Trophoblast cell (in vitro differentiated cells and primary cell): ENCODE measurements around the gene UBE2D2. TPM values are rescaled to one million over a fixed set of nuclear protein-coding genes. Genes with fewer than 3 reads are reported as not detected.
A peak's percentile ranks its signal among the peaks of the same experiment; 100 is the strongest.
"Not testable (repeated sequence)": the region's sequence is repeated elsewhere in the genome, so short reads cannot be mapped to it uniquely, and the experiment has no call there.

ENCODE experiments used
- DNase-seq, 2 donors: peaks; one replicate each; pipeline ENCODE4 v3.0.0-alpha.2; 2016
- H2AFZ ChIP-seq: 2 replicates; pipeline ENCODE4 v1.6.1; 2013; ENCODE audit warnings: low read length, moderate library complexity, mild to moderate bottlenecking; ENCODE audit not compliant: insufficient read depth, poor library complexity
- H2AK5ac ChIP-seq: 2 replicates; pipeline ENCODE4 v1.6.1; 2013; ENCODE audit warnings: mild to moderate bottlenecking, low read length
- H2BK120ac ChIP-seq: 2 replicates; pipeline ENCODE4 v1.6.1; 2013; ENCODE audit warnings: low read length, mild to moderate bottlenecking, moderate library complexity; ENCODE audit not compliant: insufficient read depth, poor library complexity
- H2BK12ac ChIP-seq: 2 replicates; pipeline ENCODE4 v1.6.1; 2013; ENCODE audit warnings: mild to moderate bottlenecking, low read length, moderate library complexity
- H2BK5ac ChIP-seq: 2 replicates; pipeline ENCODE4 v1.6.1; 2013; ENCODE audit warnings: low read length, low read depth, moderate library complexity, mild to moderate bottlenecking; ENCODE audit not compliant: poor library complexity
- H3K14ac ChIP-seq: 2 replicates; pipeline ENCODE4 v1.6.1; 2013; ENCODE audit warnings: mild to moderate bottlenecking, low read length
- H3K18ac ChIP-seq: 2 replicates; pipeline ENCODE4 v1.6.1; 2013; ENCODE audit warnings: mild to moderate bottlenecking, low read length
- H3K23ac ChIP-seq: 2 replicates; pipeline ENCODE4 v1.6.1; 2013; ENCODE audit warnings: low read length
- H3K27ac ChIP-seq: 2 replicates; pipeline ENCODE4 v1.5.1; 2013; ENCODE audit warnings: low read depth, mild to moderate bottlenecking, inconsistent platforms, low read length, moderate library complexity
- H3K27me3 ChIP-seq: 2 replicates; pipeline ENCODE4 v1.6.1; 2013; ENCODE audit warnings: inconsistent platforms, mild to moderate bottlenecking, low read length, moderate library complexity; ENCODE audit not compliant: insufficient read depth
- H3K36me3 ChIP-seq, 2 experiments: 1 replicate in 1 of 2; 2 replicates in 1 of 2; pipeline ENCODE4 v1.6.1; 2013; ENCODE audit warnings: low read length in 2 of 2, mild to moderate bottlenecking in 2 of 2, moderate library complexity in 1 of 2; ENCODE audit not compliant: insufficient read depth in 2 of 2, control insufficient read depth in 1 of 2
- H3K4ac ChIP-seq: 2 replicates; pipeline ENCODE4 v1.6.1; 2013; ENCODE audit warnings: low read depth, mild to moderate bottlenecking, low read length, moderate library complexity
- H3K4me1 ChIP-seq, 2 experiments: 1 replicate in 1 of 2; 2 replicates in 1 of 2; pipeline ENCODE4 v1.6.1; 2013; ENCODE audit warnings: low read length in 2 of 2, mild to moderate bottlenecking in 2 of 2, moderate library complexity in 1 of 2; ENCODE audit not compliant: insufficient read depth in 2 of 2, control insufficient read depth in 1 of 2
- H3K4me2 ChIP-seq: 2 replicates; pipeline ENCODE4 v1.6.1; 2013; ENCODE audit warnings: inconsistent platforms, mild to moderate bottlenecking, low read length, moderate library complexity
- H3K4me3 ChIP-seq: 2 replicates; pipeline ENCODE4 v1.5.1; 2013; ENCODE audit warnings: mild to moderate bottlenecking, low read depth, low read length, inconsistent platforms
- H3K79me1 ChIP-seq: one replicate; pipeline ENCODE4 v1.6.1; 2013; ENCODE audit warnings: low read length
- H3K79me2 ChIP-seq: 2 replicates; pipeline ENCODE4 v1.6.1; 2013; ENCODE audit warnings: low read length, mild to moderate bottlenecking; ENCODE audit not compliant: control insufficient read depth, insufficient read depth, poor library complexity
- H3K9ac ChIP-seq: 2 replicates; pipeline ENCODE4 v1.6.1; 2013; ENCODE audit warnings: mild to moderate bottlenecking, low read length
- H3K9me3 ChIP-seq: 2 replicates; pipeline ENCODE4 v1.6.1; 2013; ENCODE audit warnings: low read depth, mild to moderate bottlenecking, control low read depth, inconsistent platforms, low read length; ENCODE audit not compliant: insufficient read depth
- H4K12ac ChIP-seq: 2 replicates; pipeline ENCODE4 v1.6.1; 2013; ENCODE audit warnings: low read depth, mild to moderate bottlenecking, low read length, moderate library complexity
- H4K8ac ChIP-seq: 2 replicates; pipeline ENCODE4 v1.6.1; 2013; ENCODE audit warnings: low read depth, mild to moderate bottlenecking, low read length, moderate library complexity
- H4K91ac ChIP-seq: one replicate; pipeline ENCODE4 v1.6.1; 2013; ENCODE audit warnings: low read depth, mild to moderate bottlenecking, low read length, moderate library complexity
- WGBS: extraction: QIAGEN DNeasy Blood & Tissue Kit; methylation state at CpG from one replicate; pipeline ENCODE4 v1.1.7; 2013; ENCODE audit warnings: missing lambda C conversion rate; ENCODE audit not compliant: insufficient read length, insufficient coverage; ENCODE audit errors: extremely low coverage; 5-methylcytosine and 5-hydroxymethylcytosine counted together
- polyA plus RNA-seq: library from polyadenylated mRNA; stranded (reverse); fragments of 200-250 nt; gene quantifications from 2 replicates; pipeline ENCODE4 v1.2.3, GENCODE V29; 2013

The UBE2D2 gene
- 113 and 115 TPM in 2 replicates for polyA plus RNA-seq

DNA sequence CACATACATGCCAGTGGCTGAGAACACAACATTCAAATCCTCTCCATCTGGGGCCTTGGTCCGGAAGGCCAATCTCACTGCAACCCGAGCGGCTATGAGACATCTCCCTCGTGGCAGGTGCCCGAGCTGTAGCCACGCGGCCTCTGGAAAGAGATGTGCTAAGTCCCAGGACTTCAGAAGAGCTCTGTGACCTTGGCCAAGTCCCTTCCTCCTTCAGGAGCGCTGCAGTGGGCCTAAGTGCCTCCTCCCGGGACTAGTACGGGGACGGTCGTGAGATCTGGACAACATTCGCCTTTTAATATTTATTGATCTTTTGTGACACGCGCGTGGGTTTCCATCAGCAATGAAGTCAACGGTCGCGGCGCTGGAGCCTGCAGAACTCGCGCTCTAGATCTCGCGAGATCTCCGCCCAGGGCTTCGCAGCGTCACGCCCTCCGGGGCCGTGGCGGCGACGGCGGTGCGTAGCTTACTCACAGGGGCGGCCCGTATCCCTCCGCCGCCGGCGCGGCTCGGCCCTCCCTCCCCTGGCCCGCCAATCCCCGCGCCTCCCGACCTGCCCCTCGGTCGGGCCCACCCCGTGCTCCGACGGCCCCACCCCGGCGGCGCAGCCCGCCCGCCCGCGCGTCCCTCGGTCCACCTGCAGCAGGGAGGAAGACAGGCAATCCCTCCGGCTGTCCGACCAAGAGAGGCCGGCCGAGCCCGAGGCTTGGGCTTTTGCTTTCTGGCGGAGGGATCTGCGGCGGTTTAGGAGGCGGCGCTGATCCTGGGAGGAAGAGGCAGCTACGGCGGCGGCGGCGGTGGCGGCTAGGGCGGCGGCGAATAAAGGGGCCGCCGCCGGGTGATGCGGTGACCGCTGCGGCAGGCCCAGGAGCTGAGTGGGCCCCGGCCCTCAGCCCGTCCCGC, at the start of gene UBE2D2:
UBE2D2 (plus strand) TSS at position 588 of the 903 bp plus-strand sequence. CDS start 453 bp downstream, outside the sequence.
- no CpG with 5 or more reads among the region's 89 CpGs for WGBS
- Histone ChIP-seq H2AFZ (peak within 1 kb of the TSS; percentile 96), H2BK120ac (peak within 1 kb of the TSS; percentile 71), H3K9me3 (no peaks in the 10 kb centered on the region), H3K36me3 (peaks cover 4 to 5% of the 10 kb centered on the region in 2 experiments), H3K4me3 (peak within 1 kb of the TSS; percentile 96), H3K18ac (peak within 1 kb of the TSS; percentile 93), H3K14ac (peak within 1 kb of the TSS; percentile 95), H3K4ac (peak within 1 kb of the TSS; percentile 90), H3K79me1 (peaks cover 14% of the 10 kb centered on the region), H4K12ac (peak within 1 kb of the TSS; percentile 98), H3K79me2 (peaks cover 24% of the 10 kb centered on the region), H3K27me3 (no peaks in the 10 kb centered on the region), H3K9ac (peak within 1 kb of the TSS; percentile 98), H4K8ac (peak within 1 kb of the TSS; percentile 99), H4K91ac (peak within 1 kb of the TSS; percentile 86), H3K4me2 (peak within 1 kb of the TSS; percentile 82), H2BK5ac (peak within 1 kb of the TSS; percentile 95), H3K27ac (peak within 1 kb of the TSS; percentile 91), H3K4me1 (peaks cover 0 to 6% of the 10 kb centered on the region in 2 experiments), H2AK5ac (peak within 1 kb of the TSS; percentile 77), H2BK12ac (peak within 1 kb of the TSS; percentile 29), H3K23ac (no peak within 1 kb of the TSS)
- peak; percentile 97 to 99 for DNase-seq

- Histone ChIP-seq H3K4me2 (no peak overlapping the region), H3K23ac (no peak overlapping the region), H3K4ac (no peak overlapping the region), H3K79me2 (no peaks in the 10 kb centered on the region), H3K18ac (no peak overlapping the region), H3K36me3 (no peaks in the 10 kb centered on the region), H2BK12ac (no peak overlapping the region), H3K79me1 (peaks cover 6% of the 10 kb centered on the region), H4K8ac (no peak overlapping the region), H3K27ac (no peak overlapping the region), H3K4me3 (no peak overlapping the region), H3K9me3 (no peaks in the 10 kb centered on the region), H3K4me1 (peaks cover 7 to 8% of the 10 kb centered on the region in 2 experiments), H2BK5ac (no peak overlapping the region), H4K91ac (no peak overlapping the region), H2AFZ (no peak overlapping the region), H3K9ac (no peak overlapping the region), H2AK5ac (no peak overlapping the region), H4K12ac (no peak overlapping the region), H2BK120ac (no peak overlapping the region), H3K14ac (no peak overlapping the region), H3K27me3 (no peaks in the 10 kb centered on the region)
- no CpG with 5 or more reads among the region's 6 CpGs for WGBS
- no peak for DNase-seq
Measured at GRCh38 chr5:139512786-139513390, 48.3 kb upstream of the UBE2D2 start.

GRCh38 chr5:139513434-139513833, 47.7 kb upstream of the UBE2D2 start:
- H3K9ac ChIP-seq, H3K79me1 ChIP-seq, H3K79me2 ChIP-seq, H2BK120ac ChIP-seq, H3K14ac ChIP-seq, H2AK5ac ChIP-seq, H3K9me3 ChIP-seq, H3K4ac ChIP-seq, H2AFZ ChIP-seq, H3K27ac ChIP-seq, H3K4me1 ChIP-seq, H4K8ac ChIP-seq, H2BK12ac ChIP-seq, H4K91ac ChIP-seq, H3K18ac ChIP-seq, H3K4me3 ChIP-seq, H2BK5ac ChIP-seq, H3K27me3 ChIP-seq, H4K12ac ChIP-seq, H3K36me3 ChIP-seq, H3K23ac ChIP-seq, H3K4me2 ChIP-seq: not testable (repeated sequence)
- WGBS: no CpG with 5 or more reads among the region's 5 CpGs
- DNase-seq: peak; percentile 74 to 86

- H3K4me3 ChIP-seq: no peak overlapping the region
- H3K27me3 ChIP-seq: no peaks in the 10 kb centered on the region
- H3K9me3 ChIP-seq: no peaks in the 10 kb centered on the region
- no peak overlapping the region for H3K18ac ChIP-seq
- H2BK5ac ChIP-seq: no peak overlapping the region
- peaks cover 9% of the 10 kb centered on the region for H3K79me1 ChIP-seq
- H3K9ac ChIP-seq: no peak overlapping the region
- no peak overlapping the region for H3K4ac ChIP-seq
- no peak overlapping the region for H2BK12ac ChIP-seq
- no CpG with 5 or more reads among the region's 6 CpGs for WGBS
- no peak overlapping the region for H2AFZ ChIP-seq
- no peak overlapping the region for H4K91ac ChIP-seq
- no peak overlapping the region for H3K14ac ChIP-seq
- H4K8ac ChIP-seq: no peak overlapping the region
- H3K79me2 ChIP-seq: peaks cover 2% of the 10 kb centered on the region
- no peak overlapping the region for H3K27ac ChIP-seq
- H2AK5ac ChIP-seq: no peak overlapping the region
- H4K12ac ChIP-seq: no peak overlapping the region
- peaks cover 7 to 8% of the 10 kb centered on the region in 2 experiments for H3K4me1 ChIP-seq
- no peak overlapping the region for H3K4me2 ChIP-seq
- no peak for DNase-seq
- H3K36me3 ChIP-seq: no peaks in the 10 kb centered on the region
- H2BK120ac ChIP-seq: no peak overlapping the region
- H3K23ac ChIP-seq: no peak overlapping the region
Measured at GRCh38 chr5:139513852-139514485, 47.2 kb upstream of the UBE2D2 start.
